HG03342 (cell line): ENCODE data around the gene LAMTOR5.
"Not testable (repeated sequence)": the region's sequence is repeated elsewhere in the genome, so short reads cannot be mapped to it uniquely, and the experiment has no call there.

Experiments
- ATAC-seq: cut with Tn5 transposase; IDR thresholded peaks from one replicate; pipeline ENCODE4 v1.9.1; 2021; ENCODE audit warnings: mild to moderate bottlenecking, moderate library complexity; ENCODE audit not compliant: unreplicated experiment

LAMTOR5 gene

DNA sequence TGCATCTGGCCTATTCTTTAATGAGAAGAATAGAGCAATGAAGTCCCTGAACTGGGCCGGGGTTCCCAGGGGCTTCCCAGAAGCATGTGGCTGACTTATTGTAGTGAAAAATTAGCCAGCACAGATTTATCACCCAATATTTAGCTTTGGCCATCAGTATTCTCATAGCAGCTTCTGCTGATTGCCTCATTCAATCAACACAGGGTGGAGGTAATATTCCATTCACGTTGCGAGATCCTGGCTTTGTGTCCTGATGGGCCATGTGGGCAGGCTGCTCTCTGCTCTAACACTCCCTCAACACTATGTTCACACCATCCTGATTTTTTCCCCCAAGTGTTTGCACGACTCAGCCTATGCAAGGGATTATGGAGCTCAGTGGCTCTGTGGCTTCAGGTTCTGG lies 21.5 kb upstream of the LAMTOR5 start:
- no peak for ATAC-seq

DNA sequence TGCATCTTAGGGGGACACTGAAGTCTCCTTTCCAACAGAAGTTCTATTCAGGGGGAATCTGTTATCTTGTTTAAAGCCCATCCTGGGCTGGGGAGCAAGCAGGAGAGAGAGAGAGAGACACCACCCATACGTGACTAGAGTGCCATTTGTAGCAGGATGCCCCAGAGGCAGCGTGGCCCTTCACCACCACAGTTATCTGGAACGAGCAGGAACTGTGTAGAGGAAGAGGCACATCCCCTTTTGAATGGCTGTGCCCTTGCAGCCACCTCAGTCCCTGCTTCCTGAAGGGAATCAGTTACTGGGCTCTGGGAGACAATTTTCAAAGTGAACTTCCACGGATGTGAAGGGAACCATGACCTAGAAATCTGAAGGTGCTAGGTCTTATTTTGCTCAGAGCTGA lies 19.4 kb upstream of the LAMTOR5 start:
- no peak for ATAC-seq

DNA sequence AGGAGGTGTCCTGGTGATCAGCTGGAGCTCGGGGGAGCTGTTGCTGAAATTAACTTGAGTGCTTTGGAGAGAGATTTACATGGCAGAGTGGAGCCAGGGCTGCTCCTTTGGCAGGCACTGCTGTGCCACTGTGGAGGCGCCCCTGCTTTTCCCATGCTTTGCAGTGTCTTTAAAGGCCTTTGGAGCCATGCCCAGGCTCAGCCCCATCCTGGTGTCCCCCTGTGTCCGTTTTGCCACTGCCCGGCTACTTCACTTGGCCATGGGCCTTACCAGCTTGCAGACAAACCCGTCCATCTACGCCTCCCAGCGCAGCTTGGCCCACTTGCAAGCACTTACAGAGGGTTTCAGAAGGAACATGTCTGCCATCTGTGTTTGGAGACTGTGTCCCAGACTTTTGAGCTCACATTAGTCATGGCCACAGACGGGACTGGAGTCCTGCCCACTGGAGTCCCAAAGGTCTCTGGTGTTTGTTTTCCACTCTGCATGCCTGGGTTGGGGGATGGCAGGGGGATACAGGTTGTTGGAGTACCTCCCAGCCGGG lies 18.2 kb upstream of the LAMTOR5 start:
- ATAC-seq, result no peak

DNA sequence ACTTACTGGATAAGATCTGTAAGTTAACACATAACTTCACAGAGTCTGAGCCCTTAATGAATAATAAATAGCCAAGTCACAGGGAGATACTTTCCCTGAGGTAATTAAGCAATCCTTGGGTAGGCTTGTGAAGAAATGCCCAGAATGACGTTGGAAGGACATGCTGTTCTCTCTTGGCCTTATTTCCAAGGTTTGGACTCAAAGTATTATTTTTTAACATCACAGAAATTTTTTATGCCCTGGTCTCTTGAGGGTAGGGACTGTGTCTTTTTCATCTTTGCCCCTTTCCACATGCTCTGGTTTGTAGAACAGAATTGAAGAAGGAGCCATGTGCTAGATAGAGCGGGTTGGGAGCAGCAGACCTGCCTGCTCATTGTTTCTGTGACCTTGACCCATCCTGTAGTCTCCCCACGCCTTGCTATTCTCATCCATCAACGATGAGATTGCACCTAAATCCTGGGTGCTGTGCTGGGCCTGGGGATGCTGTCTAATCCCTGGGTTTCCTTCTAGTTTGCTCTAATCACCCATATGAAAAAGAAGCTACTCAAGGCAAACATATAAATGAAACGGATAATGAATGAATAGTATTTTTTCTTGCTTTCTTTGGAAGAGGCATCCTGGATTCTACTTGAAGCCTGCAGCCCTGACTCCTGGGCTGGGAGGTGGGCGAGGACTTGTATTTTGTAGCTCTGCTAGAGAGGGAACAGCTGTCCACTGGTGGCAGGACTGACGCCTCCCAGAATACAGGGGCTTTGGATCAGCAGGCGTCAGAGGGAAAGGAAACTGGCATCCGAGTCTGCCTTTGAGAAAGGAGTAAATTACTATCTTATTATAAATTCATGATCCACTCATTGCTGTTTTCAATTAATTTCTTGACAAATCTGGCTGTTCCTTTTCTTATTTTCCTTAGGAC lies 17.5 kb upstream of the LAMTOR5 start:
- ATAC-seq, result no peak

DNA sequence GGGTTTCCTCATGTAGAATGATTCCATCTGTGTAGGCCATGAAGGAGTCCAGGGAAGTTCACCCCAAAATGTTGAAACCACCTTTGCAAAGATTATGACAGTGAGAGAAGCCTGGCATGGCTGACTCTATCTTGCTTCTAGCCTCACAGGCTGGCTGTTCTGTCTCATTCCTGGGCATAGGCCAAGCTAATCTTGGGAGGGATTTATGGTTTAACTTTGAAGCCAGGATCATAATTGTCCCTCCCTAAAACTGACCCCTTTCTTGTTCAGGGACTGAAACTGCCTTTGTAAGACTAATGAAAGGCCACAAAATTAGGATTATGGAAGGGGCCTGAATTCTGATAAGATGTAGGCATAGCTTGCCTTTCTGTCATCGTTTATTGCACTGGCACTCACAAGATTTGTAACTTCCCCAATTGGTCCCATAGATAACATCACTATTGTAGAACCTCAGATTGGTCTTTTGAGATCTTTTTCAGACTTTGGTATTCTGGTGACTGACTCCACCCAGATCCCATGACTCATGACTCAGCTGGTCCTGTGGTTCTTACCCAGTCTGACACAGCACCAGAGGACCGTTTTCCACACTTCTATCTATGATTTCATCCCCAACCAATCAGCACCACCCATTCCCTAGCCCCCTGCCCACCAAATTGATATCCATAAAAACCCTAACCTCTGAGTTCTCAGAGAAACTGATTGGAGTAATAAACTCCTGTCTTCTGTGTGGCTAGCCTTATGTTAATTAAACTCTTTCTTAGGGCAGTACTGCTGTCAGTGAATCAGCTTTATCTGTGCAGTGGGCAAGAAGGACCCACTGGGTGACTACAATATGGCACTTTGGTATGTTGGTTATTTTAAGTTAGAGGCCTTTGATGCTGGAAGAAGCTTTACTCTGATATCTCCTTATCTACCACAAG lies 13.6 kb upstream of the LAMTOR5 start:
- ATAC-seq, result no peak

DNA sequence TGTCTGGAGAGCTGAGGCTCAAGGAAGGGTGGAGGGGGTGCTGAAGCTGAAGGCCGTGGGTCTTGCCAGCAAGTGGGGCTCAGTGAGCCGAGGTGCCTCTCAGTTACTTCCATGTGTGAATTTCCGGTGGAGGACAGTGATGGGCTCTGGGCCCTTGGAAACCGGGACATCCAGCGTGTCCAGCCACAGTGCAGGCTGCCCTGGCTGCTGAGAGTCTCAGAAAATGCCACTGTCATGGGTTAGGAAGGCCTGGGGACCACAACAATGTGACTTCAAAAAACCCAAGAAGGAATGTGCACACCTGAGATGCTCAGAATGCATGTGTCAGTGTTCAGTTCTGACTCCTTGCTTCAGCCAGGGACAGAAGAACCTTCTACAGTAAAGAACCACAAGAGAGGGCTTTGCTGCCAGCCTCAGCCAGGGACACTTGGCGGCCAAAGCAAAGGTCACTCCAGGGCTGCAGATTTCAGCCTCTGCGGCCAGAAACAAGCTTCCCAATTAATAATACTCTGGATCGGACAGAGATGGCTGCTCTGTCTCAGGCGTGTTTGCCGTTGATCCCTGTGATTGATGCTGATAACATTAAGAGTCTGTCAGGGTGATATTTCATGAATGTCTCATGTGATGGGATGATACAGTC lies 12.6 kb upstream of the LAMTOR5 start:
- no peak for ATAC-seq

DNA sequence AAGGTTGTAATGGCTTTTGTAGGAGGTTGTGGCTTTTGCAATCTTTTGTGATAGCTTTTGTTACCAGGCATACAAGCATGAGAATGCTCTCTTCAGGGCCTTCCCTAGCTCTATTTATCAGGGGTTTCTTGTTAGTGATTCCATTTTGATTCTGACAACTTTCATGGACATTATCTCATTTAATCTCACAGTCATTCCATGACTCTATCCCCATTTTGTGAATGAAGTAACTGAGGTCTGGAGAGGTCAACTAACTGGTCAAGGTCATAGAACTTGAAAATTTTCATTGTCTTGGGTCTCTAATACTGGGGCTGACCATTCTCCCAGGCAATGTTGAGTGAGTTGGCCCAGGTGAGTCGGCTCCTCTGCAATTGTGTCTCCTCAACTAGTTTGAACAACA lies 11.2 kb upstream of the LAMTOR5 start:
- ATAC-seq, result no peak

DNA sequence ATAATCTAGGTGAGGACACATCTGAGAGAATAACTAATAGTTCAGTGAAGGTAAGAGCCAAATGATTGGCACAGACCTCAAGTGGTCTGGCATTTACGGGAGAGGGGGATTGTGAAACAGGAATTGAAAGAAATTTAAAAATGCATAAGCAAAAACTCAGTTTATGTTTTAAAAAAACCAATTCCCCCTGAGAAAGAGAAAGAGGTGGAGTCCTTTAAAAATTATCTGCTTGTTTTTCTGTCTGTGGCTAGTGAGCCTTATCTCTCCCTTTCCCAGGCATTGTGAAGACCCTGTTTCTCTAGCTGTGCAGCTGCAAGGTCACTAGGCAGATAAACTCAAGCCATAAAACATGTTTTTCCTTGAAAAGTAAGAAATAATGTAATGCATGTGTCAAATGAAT lies 5.6 kb upstream of the LAMTOR5 start:
- ATAC-seq, result not testable (repeated sequence)

DNA sequence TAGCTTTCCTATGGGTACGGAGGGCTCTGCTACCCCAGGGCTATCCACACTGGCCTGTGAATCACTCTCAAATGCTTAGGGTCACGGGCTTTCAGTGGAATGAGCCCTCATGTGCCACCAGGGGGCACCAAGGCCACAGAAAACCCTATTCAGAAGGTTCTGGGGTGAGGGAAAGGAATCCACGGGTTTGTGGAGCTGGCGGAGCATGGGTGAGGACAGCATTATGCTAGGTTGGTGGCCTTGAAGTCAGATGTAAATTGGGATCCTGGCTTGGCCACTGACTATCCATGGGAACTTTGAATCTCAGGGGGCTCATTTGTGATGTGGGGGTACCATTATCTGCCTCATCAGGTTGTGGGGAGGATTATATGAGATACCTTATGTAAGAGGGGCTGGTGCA lies 5.1 kb upstream of the LAMTOR5 start:
- ATAC-seq, result no peak

DNA sequence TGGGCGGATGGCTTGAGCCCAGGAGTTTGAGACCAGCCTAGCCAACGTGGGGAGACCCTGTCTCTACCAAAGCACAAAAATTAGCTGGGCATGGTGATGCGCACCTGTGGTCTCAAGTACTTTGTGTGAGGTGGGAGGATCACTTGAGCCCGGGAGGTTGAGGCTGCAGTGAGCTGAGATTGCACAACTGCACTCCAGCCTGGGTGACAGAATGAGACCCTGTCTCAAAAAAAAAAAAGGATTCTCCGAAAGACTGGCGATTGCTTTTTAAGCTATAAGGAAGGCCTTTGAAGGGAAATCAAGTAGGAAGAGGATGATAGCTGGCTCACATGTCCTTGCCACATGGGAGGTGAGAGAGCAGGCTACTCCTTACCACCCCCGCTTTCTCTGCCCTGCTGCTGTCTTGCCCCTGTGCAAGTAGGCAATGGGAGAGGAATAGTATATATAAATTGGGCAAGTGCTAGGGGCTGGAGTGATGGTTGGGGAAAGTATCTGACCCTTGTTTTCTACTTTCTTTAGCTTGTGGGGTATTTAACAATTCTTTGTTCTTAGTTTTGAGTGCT lies 3.8 kb upstream of the LAMTOR5 start:
- ATAC-seq, result no peak

DNA sequence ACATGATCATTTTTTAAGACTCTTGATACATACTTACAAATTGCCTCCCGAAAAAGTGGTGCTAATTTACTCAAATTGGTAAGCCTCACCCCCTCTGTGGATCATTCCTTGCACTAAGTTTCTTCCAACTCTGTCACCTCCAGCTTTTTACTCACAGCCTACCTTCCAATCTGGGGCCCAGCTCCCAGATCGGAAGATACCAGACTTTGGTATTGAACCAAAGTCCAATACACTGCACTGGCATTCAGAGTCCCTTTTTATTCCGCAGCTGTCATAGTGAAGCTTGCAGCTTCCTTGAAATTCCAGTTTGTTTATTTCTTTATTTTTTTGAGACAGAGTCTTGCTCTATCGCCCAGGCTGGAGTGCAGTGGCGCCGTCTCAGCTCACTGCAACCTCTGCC lies 1.8 kb upstream of the LAMTOR5 start:
- ATAC-seq, result no peak

DNA sequence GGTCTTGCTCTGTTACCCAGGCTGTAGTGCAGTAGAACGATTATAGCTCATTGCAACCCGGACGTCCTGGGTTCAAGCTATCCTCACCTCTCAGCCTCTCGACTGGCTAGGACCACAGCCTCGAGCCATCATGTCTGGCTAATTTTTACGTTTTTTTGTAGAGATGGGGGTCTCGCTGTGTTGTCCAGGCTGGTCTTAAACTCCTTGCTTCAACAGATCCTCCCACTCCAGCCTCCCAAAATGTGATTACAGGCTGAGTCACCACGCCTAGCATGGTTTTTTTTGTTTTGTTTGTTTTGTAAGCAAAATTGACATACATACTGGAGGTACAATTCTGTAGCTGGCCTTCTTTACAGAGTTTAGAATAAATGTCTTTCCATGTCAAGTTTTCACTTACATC lies 994 bp upstream of the LAMTOR5 start:
- ATAC-seq, result no peak

DNA sequence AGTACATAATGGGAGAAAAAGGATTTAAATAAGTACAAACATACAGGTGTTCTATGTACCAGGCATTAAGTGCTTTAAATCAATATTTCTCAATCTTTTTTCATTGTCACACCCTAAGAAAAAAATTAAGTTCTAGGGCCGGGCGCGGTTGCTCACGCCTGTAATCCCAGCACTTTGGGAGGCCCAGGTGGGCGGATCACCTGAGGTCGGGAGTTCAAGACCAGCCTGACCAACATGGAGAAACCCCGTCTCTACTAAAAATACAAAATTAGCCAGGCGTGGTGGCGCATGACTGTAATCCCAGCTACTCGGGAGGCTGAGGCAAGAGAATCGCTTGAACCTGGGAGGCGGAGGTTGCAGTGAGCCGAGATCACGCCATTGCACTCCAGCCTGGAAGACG lies 1.1 kb downstream of the LAMTOR5 start:
- ATAC-seq, result not testable (repeated sequence)

DNA sequence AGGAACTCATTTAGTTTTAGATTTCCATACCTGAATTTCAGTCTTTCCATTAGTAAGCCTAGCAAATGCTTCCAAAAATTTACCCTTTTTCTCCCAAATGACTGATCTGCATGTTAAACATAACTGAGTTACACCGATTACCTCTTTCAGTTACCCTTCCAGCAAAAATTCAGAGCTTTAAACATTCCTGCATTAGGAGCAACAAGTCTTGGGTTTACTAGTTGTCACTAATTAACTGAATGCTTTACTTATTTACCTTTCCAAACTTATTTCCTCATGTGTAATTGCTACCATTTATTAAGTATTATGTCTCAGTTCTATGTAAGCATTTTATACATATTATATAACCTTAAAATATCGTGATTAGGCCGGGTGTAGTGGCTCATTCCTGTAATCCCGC lies 3.1 kb downstream of the LAMTOR5 start:
- ATAC-seq, result no peak

DNA sequence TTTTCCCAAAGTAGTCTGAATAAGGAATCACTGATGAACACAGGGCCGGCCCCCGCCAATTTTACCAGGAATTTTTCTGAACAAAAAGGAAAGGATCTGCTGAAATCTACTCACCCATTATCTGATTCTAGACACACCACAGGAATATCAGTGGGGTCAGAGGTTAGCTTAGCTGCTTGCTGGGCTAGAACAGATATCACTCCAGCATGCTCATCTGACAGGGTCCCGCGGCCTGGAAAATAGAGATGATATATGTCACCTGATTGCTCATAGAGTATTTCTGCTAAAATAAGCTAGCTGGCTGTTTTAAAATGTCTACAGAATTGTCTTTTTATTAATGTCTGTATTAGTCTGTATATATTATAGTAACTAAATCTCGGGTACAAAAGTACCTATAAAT lies 3.7 kb downstream of the LAMTOR5 start:
- ATAC-seq, result no peak

DNA sequence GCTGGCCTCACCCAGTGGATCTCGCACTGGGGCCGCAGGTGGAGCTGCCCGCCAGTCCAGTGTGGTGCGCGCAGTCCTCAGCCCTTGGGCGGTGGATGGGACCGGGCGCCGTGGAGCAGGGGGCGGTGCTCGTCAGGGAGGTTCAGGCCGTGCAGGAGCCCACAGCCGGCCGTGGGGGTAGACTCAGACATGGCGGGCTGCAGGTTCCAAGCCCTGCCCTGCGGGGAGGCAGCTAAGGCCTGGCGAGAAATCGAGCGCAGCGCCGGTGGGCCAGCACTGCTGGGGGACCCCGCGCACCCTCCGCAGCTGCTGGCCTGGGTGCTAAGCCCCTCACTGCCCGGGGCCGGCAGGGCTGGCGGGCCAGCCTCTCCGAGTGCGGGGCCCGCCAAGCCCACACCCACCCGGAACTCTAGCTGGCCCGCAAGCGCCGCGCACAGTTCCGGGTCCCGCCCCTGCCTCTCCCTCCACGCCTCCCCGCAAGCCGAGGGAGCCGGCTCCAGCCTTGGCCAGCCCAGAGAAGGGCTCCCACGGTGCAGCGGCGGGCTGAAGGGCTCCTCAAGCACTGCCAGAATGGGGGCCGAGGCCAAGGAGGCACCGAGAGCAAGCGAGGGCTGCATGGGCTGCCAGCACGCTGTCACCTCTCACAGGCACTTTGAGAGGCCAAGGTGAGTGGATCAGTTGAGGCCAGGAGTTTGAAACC lies 11.1 kb downstream of the LAMTOR5 start:
- ATAC-seq, result not testable (repeated sequence)

DNA sequence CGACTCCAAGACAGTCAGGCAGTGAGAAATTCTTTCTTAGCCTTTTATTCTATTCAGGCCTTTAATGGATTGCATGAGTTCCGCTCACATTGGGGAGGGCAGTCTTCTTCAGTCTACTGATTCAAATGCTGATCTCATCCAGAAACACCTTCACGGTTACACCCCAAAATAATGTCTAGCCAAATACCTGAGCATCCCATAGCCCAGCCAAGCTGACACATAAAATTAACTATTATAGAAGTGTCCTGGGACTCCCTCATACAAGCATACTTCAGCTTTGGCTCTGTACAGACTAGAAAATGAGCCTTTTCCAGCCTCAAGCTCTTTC lies 13.0 kb downstream of the LAMTOR5 start:
- ATAC-seq, result no peak

DNA sequence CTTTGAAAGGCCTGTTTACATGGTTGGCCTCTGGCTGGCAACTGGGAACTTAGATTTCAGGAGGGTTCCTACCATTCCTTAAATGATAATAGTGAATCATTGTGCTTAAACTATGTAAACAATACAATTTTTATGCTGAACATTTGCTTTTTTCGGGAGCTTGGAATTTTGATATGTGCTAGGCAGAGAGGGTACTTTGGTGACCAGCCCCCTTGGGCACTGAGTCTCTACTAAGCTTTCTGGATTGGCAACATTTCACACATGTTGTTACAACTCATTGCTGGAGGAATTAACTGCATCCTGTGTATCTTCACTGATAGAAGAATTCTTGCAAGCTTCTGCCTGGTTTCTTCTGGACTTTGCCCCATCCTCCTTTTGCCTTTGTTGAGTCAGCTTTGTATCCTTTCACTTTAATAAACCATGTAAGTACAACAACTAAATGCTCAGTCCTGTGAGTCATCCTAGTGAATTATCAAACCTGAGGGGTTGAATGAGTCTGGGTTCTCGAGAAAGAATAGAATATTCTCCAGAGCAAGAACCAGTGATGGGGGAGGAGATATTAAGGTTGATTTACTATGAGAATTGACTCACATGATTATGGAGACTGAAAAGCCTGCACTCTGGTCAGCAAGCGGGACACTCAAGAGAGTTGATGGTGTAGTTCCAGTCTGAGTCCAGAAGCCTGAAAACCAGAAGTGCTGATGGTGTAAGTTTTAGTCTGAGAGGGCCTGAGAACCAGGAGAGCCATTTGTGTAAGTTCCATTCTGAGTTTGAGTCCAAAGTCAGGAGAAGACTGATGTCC lies 13.6 kb downstream of the LAMTOR5 start:
- no peak for ATAC-seq

DNA sequence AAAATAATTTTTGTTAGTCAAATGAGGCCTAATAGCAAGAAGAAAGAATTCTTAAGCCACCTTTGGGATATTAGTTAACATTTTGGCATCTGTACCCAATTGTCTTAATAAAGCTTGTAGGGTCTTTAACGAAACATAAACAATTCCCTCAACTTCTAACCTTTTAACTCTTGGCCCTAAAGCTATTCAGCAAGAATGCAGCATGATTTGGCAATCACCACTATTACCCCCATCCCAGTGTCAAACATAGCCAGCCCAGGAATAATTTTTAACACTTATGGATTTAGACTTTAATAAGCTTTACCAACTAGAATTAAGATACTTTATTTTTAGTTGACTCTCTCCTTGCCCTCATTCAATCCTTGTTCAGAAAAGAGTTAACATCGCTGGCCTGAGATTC lies 14.2 kb downstream of the LAMTOR5 start:
- no peak for ATAC-seq
